Keratinocyte (primary cell): Measurements from ENCODE around the gene TEKT2.

Source experiments
- EZH2 ChIP-seq: IDR thresholded peaks from one replicate; pipeline ENCODE4 v1.6.1; 2012; ENCODE audit warnings: inconsistent platforms, mild to moderate bottlenecking, low read length, moderate library complexity
- TF ChIP-seq, protein P1 (sequence below), 3 experiments: IDR thresholded peaks in 1 of 3; conservative IDR thresholded peaks in 1 of 3; optimal IDR thresholded peaks in 1 of 3; 2 replicates in 2 of 3; 3 replicates in 1 of 3; pipeline versions ENCODE3 to v1.5.1; 2011; ENCODE audit warnings: low read length in 3 of 3, mild to moderate bottlenecking in 3 of 3, moderate library complexity in 2 of 3, control low read depth in 1 of 3, inconsistent platforms in 1 of 3; ENCODE audit not compliant: insufficient read depth in 2 of 3; ENCODE audit errors: extremely low read depth in 1 of 3

DNA sequence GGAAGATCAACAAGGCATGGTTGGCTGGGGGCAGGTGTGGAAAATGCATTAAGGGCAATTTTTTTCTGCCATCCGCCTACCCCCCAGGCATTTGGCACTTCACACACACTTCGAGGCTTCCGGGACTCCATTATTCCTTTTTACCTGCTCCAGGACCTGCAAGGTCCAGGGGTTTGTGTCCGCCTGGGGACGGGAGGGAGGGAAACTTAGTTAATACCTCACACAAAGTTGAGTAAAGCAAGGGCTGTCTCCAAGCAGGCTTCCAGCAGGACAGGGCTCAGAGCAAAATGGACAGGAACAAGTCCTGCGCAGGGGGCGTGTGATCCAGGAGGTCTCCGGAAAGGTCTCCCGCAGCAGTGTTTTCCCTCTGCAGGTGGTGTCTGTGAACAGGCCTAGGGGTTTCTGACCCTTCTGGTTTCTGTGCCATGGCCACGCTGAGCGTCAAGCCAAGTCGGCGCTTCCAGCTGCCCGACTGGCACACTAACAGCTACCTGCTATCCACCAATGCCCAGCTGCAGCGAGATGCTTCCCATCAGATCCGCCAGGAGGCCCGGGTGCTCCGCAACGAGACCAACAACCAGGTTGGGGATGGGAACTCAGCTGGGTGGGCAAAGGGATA, 712 bp downstream of the TEKT2 start:
- TF ChIP-seq, protein P1, sequence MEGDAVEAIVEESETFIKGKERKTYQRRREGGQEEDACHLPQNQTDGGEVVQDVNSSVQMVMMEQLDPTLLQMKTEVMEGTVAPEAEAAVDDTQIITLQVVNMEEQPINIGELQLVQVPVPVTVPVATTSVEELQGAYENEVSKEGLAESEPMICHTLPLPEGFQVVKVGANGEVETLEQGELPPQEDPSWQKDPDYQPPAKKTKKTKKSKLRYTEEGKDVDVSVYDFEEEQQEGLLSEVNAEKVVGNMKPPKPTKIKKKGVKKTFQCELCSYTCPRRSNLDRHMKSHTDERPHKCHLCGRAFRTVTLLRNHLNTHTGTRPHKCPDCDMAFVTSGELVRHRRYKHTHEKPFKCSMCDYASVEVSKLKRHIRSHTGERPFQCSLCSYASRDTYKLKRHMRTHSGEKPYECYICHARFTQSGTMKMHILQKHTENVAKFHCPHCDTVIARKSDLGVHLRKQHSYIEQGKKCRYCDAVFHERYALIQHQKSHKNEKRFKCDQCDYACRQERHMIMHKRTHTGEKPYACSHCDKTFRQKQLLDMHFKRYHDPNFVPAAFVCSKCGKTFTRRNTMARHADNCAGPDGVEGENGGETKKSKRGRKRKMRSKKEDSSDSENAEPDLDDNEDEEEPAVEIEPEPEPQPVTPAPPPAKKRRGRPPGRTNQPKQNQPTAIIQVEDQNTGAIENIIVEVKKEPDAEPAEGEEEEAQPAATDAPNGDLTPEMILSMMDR (optimal IDR thresholded peaks at IDR 0.05 in 1 of 3, IDR thresholded peaks at IDR 0.05 in 1 of 3, conservative IDR thresholded peaks at IDR 0.05 in 1 of 3; ENCODE audit: extremely low read depth in 1 of 3, insufficient read depth in 2 of 3, low read length in 3 of 3), result no peak
- no peak for TF ChIP-seq EZH2
